Measurements from ENCODE around the gene GPATCH1. TPM values are rescaled to one million over a fixed set of nuclear protein-coding genes. Genes with fewer than 3 reads are reported as not detected.
"Not testable (repeated sequence)": the region's sequence is repeated elsewhere in the genome, so short reads cannot be mapped to it uniquely, and the experiment has no call there.

Gene GPATCH1
- polyA plus RNA-seq, 10 donors: 5.1 to 9.1 (median 7.8) TPM

DNA sequence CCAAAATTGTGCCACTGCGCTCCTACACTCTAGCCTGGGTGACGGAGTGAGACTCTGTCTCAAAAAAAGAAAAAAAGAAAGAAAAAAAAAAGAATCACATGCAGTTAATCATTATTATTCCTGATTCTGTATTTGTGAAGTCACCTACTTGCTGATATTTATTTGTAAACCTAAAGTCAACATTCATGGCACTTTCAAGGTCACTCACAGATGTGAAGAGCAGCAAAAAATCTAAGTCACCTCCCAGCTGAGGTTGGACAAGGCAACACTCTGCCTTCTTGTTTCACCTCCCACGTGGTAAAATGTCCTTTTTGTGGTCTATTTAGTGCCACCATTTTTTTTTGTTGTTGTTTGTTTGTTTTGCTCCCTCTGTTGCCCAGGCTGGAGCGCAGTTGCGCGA lies 77.4 kb downstream of the GPATCH1 start:
- DNase-seq: no peak

DNA sequence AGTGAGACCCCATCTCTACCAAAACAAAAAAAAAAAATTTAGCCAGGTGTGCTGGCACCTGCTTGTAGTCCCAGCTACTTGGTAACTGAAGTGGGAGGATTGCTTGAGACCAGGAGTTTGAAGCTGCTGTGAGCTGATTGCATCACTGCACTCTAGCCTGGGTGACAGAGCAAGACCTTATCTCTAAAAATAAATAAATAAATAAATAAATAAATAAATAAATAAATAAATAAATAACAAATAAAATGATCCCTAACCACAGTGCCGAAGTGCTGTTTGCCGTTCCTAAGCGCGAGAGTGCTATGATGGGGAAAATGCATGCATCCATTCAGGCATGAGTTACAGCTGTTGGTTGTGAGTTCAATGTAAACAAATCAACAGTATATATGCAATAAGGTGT lies 78.2 kb downstream of the GPATCH1 start:
- no peak for DNase-seq

DNA sequence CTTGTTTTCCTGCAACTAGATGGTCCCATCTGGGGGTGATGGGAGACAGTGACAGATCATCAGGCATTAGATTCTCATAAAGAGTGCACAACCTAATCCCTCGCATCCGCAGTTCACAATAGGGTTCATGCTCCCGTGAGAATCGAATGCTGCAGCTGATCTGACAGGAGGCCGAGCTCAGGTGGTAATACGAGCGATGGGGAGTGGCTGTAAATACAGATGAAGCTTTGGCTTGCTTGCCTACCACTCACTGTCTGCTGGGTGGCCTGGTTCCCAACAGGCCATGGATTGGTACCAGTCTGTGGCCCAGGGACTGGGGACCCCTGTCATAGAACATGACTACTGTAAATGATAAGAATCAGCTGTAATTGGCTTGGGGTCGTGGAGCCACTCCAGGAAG lies 78.9 kb downstream of the GPATCH1 start:
- DNase-seq: no peak

DNA sequence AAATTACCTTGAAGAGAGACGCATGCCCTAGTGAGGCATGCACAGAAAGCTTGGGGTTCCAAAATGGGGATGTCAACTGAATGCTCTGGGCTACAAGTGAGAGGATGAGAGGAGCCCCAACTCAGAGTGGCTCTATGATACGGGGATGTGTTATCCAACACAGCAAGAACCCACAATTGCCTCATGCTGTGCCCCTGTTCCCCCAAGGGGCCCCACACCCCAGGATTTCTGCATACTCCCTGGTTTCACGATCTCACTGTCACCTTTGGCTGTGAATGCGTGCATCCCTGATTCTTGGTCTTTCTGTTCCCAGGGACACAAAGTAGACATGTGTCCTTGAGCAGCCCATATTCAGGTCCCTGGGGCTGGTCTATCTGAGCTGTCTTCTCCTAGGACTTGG lies 80.2 kb downstream of the GPATCH1 start:
- no peak for DNase-seq

DNA sequence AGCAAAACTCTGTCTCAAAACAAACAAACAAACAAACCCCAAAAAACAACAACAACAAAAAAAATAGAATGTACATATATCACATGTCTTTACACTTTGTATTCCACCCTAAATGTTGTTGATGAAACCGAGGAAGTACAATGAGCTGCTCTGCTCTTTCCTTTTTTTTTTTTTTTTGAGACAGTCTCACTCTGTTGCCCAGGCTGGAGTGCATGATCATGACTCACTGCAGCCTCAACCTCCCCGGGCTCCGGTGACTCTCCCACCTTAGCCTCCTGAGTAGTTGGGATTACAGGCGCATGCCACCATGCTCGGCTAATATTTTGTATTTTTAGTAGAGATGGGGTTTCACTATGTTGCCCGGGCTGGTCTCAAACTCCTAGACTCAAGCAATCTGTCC lies 82.5 kb downstream of the GPATCH1 start:
- no peak for DNase-seq

DNA sequence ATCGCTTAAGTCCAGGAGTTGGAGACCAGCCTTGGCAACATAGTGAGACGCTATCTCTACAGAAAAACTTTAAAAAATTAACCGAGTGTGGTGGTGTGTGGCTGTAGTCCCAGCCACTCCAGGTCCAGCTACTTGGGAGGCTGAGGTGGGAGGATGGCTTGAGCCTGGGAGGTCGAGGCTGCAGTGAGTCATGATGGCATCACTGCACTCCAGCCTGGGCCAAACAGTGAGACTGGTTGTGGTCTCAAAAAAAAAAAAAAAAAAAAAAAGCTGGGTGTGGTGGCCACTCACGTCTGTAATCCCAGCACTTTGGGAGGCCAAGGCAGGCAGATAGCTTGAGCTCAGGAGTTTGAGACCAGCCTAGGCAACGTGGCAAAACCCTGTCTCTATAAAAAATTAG lies 85.1 kb downstream of the GPATCH1 start:
- not testable (repeated sequence) for DNase-seq

DNA sequence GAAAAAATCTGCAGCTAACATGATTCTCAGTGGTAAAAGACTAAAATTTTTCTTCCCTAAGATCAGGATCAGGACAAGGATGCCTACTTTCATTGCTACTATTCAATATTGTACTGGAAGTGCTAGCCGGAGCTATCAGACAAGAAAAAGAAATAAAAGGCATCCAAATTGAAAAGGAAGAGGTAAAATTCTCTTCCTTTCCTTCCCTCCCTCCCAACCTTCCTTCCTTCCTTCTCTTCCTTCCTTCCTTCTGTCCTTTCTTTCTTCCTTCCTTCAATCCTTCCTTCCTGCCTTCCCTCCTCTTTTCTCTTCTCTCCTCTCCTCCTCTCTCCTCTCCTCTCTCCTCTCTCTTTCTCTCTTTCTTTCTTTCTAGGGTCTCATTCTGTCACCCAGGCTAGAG lies 86.5 kb downstream of the GPATCH1 start:
- DNase-seq: no peak

DNA sequence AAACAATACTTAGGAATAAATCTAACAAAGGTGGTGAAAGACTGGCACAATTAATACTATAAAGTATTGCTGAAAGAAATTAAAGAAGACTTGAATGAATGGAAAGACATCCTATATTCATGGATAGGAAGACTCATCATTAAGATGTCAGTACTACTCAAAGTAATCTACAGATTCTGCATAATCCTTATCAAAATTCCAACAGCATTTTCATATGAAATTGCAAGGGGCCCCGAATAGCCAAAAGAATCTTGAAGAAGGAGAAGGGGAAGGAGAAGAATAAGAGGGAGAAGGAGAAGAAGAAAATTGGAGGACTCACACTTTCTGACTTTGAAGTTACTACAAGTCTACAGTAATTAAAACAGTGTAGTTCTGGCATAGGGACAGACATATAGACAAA lies 87.5 kb downstream of the GPATCH1 start:
- DNase-seq: no peak

DNA sequence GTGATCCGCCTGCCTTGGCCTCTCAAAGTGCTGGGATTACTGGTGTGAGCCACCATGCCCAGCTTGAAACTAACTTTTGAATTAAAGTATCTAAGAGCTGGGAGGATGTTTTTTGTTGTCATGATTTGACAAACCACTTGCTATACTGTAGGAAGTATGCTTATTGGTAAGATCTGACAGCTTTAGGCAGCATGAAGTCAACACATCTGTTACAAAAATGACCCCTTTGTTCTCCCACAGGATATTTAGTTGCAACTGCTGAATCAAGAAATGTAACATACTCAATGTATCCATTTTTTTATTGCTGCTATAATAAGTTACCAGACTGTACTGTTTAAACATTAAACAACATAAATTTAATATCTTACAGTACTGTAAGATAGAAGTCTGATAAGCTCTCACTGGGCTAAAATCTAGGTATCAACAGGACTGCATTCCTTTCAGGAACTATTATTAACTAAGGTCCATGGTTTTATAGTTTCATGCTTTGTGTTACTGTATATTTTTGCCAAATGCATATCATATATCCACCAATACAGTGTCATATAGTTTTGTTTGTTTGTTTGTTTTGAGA lies 90.3 kb downstream of the GPATCH1 start:
- no peak for DNase-seq

DNA sequence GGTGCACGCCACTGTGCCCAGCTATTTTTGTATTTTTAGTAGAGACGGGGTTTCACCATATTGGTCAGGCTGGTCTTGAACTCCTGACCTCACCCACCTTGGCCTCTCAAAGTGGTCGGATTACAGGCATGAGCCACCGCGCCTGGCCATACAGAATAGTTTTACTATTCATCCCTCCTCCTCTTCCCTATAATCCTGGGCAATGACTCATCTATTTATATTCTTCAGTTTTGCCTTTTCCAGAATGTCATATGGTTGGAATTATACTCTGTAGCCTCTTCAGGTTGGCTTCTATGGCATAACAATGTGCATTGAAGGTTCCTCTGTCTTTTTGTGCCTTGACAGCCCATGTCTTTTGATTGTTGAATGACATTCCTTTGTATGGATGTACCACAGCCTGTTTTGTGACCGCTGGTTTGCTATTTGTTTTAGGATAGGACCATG lies 91.0 kb downstream of the GPATCH1 start:
- no peak for DNase-seq

DNA sequence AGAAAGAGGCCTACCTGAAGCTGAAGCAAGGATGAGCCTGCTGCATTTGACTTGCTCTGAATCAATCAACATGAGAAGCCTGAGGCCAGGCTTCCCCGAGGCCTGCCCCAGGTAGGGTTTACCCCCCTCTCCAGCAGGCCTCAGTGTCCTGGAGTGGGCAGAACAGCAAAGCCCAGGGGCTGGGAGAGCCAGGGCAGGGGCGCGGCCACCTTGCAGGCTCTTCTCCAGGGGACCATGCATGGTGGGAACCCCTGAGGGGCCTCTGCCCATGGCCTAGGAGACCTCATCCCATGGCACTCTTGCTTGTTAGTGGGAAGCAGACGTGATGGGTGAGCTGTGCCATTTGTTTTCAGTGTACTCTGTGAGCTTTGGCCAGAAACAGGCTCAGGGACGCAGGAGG lies 93.2 kb downstream of the GPATCH1 start:
- no peak for DNase-seq

DNA sequence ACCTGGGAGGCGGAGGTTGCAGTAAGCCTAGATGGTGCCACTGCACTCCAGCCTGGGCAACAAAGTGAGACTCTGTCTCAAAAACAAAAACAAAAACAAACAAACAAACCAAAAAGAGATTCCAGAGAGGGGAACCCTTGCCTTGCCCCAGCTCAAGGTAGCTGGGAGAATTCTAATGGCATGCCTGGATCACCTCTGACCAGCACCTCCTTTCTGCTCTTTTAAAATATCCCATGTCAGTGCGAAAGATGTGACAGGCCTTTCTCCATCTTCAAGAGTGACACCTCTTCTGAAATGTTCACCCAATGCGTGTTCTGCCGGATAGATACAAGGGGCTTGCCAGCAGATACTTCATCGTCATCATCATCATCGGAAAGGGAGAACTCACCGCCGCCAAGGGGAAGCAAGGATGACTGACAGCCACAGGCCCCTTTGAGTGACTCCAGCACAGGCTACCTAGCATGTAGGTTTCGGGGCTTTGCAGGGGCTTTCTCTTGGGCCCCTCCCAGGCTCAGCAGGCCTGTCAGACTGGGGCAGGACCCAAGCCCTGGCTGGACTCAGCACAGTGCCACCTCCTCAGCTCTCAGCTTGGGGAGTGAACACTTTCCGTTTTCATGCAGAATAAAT lies 94.3 kb downstream of the GPATCH1 start:
- no peak for DNase-seq

DNA sequence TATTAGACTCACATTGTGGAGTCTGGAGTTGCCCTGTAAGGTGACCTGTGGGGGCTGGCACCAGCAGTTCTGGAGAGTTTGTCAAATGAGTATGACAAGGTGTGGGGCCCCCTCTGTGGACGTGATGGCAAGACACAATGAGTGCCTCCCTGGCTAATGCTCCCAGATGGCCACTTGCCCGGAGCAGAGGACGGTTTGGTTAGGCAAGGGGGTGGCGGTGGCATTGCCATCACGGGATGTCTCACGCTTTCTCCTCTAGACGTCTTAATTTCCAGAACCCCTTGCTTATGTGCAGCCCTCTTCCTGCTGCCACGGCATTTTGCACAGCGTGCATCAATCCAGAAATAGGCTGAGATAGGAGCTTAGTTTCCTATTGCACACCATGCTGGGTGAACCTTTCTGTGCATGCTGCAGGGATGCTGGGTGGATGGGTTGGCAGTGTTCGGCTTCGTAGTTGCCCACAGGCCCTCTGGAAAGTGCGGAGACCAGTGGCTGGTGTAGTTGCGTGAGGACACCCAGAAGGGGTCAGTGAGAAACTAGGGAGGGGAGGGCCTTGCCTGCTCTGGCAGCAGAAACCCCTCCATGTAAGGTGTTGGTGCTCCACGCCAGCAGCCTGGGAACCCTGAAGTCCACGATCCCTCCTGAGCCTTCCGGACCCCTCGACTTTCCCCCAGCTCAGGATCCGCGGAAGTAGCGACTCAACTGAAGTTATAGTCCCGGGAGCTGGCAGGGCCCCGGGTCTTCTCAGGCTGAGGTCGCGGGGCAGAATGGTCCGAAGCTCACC lies 95.1 kb downstream of the GPATCH1 start:
- DNase-seq: peak in 1 of 3 donors; percentile 16

DNA sequence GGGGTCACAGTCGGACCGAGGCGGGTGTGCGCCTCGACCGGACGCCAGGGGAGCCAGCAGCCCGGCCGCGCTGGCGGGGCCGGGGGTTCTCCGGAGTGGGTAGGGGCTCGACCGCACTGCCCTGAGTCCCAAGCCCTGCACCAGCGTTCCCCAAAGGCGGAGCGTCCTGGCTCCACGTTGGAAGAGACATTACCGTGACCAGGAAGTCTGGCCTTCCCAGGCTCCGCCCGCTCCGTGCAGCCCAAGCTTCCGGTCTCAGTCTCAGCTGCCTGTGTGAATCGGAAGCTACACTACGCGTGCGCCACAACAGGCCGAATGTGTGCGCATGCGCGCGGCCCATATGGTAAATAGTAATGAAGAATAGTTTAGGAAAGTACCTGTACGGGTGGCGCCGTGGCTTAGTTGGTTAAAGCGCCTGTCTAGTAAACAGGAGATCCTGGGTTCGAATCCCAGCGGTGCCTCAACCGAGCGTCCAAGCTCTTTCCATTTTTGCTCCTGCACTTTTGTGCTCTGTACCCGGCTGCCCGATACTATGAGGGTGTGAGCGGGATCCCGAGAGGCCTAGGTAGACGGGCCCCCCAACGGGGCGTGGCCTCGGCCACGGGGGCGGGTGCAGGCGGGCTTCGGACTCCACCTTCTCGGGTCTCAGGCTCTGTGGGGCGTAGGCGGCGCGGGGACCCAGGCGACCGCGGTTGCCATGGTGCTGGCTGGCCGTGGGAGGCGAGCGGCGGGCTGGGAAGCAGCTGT lies 95.9 kb downstream of the GPATCH1 start:
- peak; percentile 98 to 99 (median 98) for DNase-seq

DNA sequence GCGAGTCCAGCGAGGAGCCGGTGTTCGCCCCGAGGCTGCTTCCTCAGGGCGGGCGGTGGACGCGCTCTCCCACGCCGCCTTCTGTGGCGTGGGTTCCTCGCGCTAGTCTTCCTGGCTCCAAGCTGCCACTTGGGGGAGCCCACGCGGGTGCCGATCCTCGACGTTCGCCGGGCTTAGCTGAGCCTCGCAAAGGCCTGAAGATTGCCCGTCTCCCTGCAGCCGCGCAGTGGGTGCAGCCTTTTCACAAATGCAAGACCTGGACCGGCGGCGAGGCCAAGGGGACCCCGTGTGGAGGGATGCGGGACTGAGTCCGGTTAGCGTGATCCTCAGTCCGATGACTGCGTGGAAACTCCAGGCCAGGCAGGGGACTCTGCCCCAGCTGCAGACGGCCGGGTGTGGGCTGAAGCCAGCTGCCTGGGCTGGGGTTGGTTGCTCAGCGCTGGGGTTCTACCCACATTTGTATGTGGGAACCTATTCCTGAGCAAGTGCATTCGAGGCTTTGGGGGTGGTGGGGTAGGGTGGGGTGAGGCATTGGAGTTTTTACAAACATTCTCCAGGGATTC lies 96.5 kb downstream of the GPATCH1 start:
- no peak for DNase-seq

Other genes starting within 250 kb of the GPATCH1 start
- gene SLC7A9, start 211.4 kb upstream of the GPATCH1 start, polyA plus RNA-seq (ENCODE audit: insufficient read length in 10 of 10): under 1 TPM; 0.12 to 0.72 (median 0.60) TPM
- 10 to 100 TPM; 15.6 to 23.1 (median 19.9) TPM for gene CEP89, start 109.2 kb upstream of the GPATCH1 start, polyA plus RNA-seq (ENCODE audit: insufficient read length in 10 of 10)
- gene FAAP24, start 108.9 kb upstream of the GPATCH1 start, polyA plus RNA-seq (ENCODE audit: insufficient read length in 10 of 10): 1 to 10 TPM; 1.0 to 3.2 (median 1.9) TPM
- gene RHPN2, start 16.3 kb upstream of the GPATCH1 start, polyA plus RNA-seq (ENCODE audit: insufficient read length in 10 of 10): 1 to 10 TPM; 1.1 to 2.6 (median 1.6) TPM
- gene WDR88, start 50.9 kb downstream of the GPATCH1 start, polyA plus RNA-seq (ENCODE audit: insufficient read length in 10 of 10): under 1 TPM; 0.29 to 0.71 (median 0.54) TPM
- gene LRP3, start 113.1 kb downstream of the GPATCH1 start, polyA plus RNA-seq (ENCODE audit: insufficient read length in 10 of 10): 10 to 100 TPM; 14.0 to 26.6 (median 20.6) TPM
- 10 to 100 TPM in 1 of 10 donors, 1 to 10 TPM in 9; 5.4 to 12.1 (median 7.9) TPM for gene SLC7A10, start 144.7 kb downstream of the GPATCH1 start, polyA plus RNA-seq (ENCODE audit: insufficient read length in 10 of 10)
- gene CEBPA, start 221.4 kb downstream of the GPATCH1 start, polyA plus RNA-seq (ENCODE audit: insufficient read length in 10 of 10): 10 to 100 TPM in 2 of 10 donors, 1 to 10 TPM in 8; 3.2 to 12.9 (median 4.6) TPM